Activated CD8-positive, alpha-beta memory T cell treated with anti-CD3 and anti-CD28 coated beads, Interleukin-2, amount 50 U/mL, for 1 hour (primary cell): ENCODE measurements around the gene RASGRP1.

Experiments used
- DNase-seq: peaks from one replicate; pipeline ENCODE4 v3.0.0-alpha.2; 2020; ENCODE audit errors: extremely low read depth

Gene RASGRP1

GRCh38 chr15:38565287-38565670 lies 665 bp upstream of the RASGRP1 start:
- DNase-seq = no peak

- peak; percentile 54 for DNase-seq
Measured at GRCh38 chr15:38563723-38564519, 693 bp downstream of the RASGRP1 start.

- DNase-seq = no peak
Measured at GRCh38 chr15:38562278-38562677, 2.3 kb downstream of the RASGRP1 start.

- no peak for DNase-seq
Measured at GRCh38 chr15:38560456-38560926, 4.1 kb downstream of the RASGRP1 start.

GRCh38 chr15:38559636-38560307 lies 4.8 kb downstream of the RASGRP1 start:
- DNase-seq = no peak

- no peak for DNase-seq
Measured at GRCh38 chr15:38559131-38559530, 5.5 kb downstream of the RASGRP1 start.

- no peak for DNase-seq
Measured at GRCh38 chr15:38558372-38559059, 6.1 kb downstream of the RASGRP1 start.

GRCh38 chr15:38557921-38558320 lies 6.7 kb downstream of the RASGRP1 start:
- no peak for DNase-seq

- no peak for DNase-seq
Measured at GRCh38 chr15:38555686-38556334, 8.8 kb downstream of the RASGRP1 start.

GRCh38 chr15:38554354-38554753 lies 10.3 kb downstream of the RASGRP1 start:
- no peak for DNase-seq

- no peak for DNase-seq
Measured at GRCh38 chr15:38553071-38553470, 11.5 kb downstream of the RASGRP1 start.

- no peak for DNase-seq
Measured at GRCh38 chr15:38551720-38552648, 12.6 kb downstream of the RASGRP1 start.

- DNase-seq = no peak
Measured at GRCh38 chr15:38549222-38549621, 15.4 kb downstream of the RASGRP1 start.

GRCh38 chr15:38547255-38547997 lies 17.2 kb downstream of the RASGRP1 start:
- no peak for DNase-seq

GRCh38 chr15:38545179-38545578 lies 19.4 kb downstream of the RASGRP1 start:
- DNase-seq = no peak

GRCh38 chr15:38541026-38541425 lies 23.6 kb downstream of the RASGRP1 start:
- no peak for DNase-seq

- DNase-seq = no peak
Measured at GRCh38 chr15:38540510-38540909, 24.1 kb downstream of the RASGRP1 start.

- DNase-seq = no peak
Measured at GRCh38 chr15:38539008-38539343, 25.6 kb downstream of the RASGRP1 start.

- no peak for DNase-seq
Measured at GRCh38 chr15:38538328-38539007, 26.1 kb downstream of the RASGRP1 start.

- DNase-seq = no peak
Measured at GRCh38 chr15:38536201-38536676, 28.4 kb downstream of the RASGRP1 start.
